Smooth muscle cell of bladder (primary cell): Measurements from ENCODE around the gene GNL1. TPM values are rescaled to one million over a fixed set of nuclear protein-coding genes. Genes with fewer than 3 reads are reported as not detected.

Experiments
- total RNA-seq: library from RNA; depleted of rRNA; stranded (reverse); fragments of >200 nt; gene quantifications from 2 replicates; pipeline ENCODE4 v1.2.3, GENCODE V29; 2014

Gene GNL1, protein sequence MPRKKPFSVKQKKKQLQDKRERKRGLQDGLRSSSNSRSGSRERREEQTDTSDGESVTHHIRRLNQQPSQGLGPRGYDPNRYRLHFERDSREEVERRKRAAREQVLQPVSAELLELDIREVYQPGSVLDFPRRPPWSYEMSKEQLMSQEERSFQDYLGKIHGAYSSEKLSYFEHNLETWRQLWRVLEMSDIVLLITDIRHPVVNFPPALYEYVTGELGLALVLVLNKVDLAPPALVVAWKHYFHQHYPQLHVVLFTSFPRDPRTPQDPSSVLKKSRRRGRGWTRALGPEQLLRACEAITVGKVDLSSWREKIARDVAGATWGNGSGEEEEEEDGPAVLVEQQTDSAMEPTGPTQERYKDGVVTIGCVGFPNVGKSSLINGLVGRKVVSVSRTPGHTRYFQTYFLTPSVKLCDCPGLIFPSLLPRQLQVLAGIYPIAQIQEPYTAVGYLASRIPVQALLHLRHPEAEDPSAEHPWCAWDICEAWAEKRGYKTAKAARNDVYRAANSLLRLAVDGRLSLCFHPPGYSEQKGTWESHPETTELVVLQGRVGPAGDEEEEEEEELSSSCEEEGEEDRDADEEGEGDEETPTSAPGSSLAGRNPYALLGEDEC
- total RNA-seq = 43.5 and 53.8 TPM in 2 replicates

DNA sequence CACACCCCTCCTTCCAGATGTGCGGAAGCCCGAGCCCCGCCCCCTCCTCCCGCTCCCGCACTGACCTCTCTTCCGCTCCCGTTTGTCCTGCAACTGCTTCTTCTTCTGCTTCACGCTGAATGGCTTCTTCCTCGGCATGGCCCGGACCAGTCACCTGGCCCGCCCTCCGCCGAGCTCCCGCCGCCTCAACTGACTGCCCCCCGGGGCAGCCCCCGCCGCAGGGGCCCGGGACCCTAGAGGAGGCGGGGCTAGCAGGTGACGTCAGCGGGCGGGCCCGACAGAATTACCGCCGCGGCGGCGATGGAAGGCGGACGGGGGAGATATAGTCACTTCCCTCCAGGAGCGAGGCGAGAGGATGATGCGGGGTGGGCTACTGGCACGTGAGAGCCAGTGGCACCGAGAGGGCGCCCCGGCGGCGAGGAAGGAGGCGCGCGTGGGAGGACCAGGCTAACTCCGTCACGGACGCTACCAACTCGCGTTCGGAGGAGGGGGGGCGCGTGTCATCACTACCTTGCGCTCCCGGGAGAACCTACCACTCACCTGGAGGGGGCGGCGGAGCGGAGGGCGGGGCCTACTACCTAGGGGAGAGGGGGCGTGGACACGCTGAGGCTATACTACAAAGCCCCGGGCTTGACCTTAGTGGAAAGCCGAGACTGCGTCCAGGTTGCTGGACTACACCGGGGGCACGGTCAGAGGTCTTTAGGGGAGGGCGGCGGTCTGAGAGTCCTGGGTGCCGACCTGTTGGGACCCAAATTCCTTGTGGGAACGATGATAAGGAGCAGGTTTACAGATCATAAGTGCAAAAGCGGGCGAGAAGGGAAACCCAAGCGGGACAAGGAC is at the start of gene GNL1:
Gene GNL1 (minus strand): TSS at position 424 of the 840 bp plus-strand sequence. CDS start 286 bp downstream, at position 138.

DNA sequence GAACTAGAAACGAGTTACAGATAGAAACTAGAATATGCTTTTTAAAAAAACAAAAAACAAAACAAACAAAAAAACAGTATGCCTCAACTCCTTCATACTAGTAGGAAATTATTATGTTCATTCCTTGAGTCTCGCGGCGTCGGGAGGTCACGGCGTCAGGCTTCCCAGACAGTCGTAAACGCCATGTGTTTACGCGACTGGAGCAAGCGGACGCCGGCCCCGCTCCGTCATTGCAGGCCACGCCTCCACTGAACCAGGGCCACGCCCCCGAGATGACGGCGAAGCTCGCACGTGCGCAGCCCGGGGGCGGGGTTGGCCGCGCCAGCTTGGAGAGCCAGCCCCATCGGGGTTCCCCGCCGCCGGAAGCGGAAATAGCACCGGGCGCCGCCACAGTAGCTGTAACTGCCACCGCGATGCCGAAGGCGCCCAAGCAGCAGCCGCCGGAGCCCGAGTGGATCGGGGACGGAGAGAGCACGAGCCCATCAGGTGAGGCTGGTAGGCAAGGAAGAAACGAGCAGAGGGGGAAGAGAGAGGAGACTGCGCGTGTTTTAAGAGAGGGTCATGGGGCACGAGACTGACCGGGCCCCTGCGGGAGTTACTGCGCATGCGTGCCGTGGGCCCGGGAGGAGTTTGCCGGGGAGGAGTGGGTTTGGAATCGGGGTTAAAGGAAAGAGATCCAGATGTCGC is 14.9 kb upstream of the GNL1 start, which contains the start of gene ABCF1:
Gene ABCF1 (plus strand): TSS at position 368 of the 687 bp plus-strand sequence. CDS start 46 bp downstream, at position 414.

GRCh38 chr6:30556906-30557682 is 805 bp upstream of the GNL1 start, which contains the start of gene PRR3:
TSS of gene PRR3 (plus strand) at chr6:30557295. CDS start at chr6:30557345, 50 bp downstream.

Other genes with a start within 250 kb of the GNL1 start
- gene TRIM39, start 229.6 kb downstream of the GNL1 start, total RNA-seq = 7.1 and 8.0 TPM in 2 replicates
- 20.8 and 33.1 TPM in 2 replicates for gene RPP21, start 211.3 kb downstream of the GNL1 start, total RNA-seq
- gene HLA-E, start 67.0 kb downstream of the GNL1 start, total RNA-seq = 206 and 225 TPM in 2 replicates
- 3.4 and 6.4 TPM in 2 replicates for gene PRR3, start 806 bp upstream of the GNL1 start, total RNA-seq
- gene ABCF1, start 15.0 kb upstream of the GNL1 start, total RNA-seq = 33.4 and 59.5 TPM in 2 replicates
- gene PPP1R10, start 60.8 kb upstream of the GNL1 start, total RNA-seq = 13.9 and 20.8 TPM in 2 replicates
- gene MRPS18B, start 61.4 kb upstream of the GNL1 start, total RNA-seq = 36.4 and 46.6 TPM in 2 replicates
- 2.0 and 2.8 TPM in 2 replicates for gene ATAT1, start 70.4 kb upstream of the GNL1 start, total RNA-seq
- 2.0 and 2.7 TPM in 2 replicates for gene C6orf136, start 90.6 kb upstream of the GNL1 start, total RNA-seq
- 35.8 and 43.7 TPM in 2 replicates for gene DHX16, start 116.5 kb upstream of the GNL1 start, total RNA-seq
- gene PPP1R18, start 130.2 kb upstream of the GNL1 start, total RNA-seq = 36.7 and 43.6 TPM in 2 replicates
- 0.71 and 1.0 TPM in 2 replicates for gene NRM, start 134.5 kb upstream of the GNL1 start, total RNA-seq
- 2.4 and 3.7 TPM in 2 replicates for gene MDC1, start 160.8 kb upstream of the GNL1 start, total RNA-seq
- 310 and 353 TPM in 2 replicates for gene TUBB, start 163.9 kb upstream of the GNL1 start, total RNA-seq
- gene FLOT1, start 186.2 kb upstream of the GNL1 start, total RNA-seq = 90.2 and 100 TPM in 2 replicates
- 48.9 and 61.3 TPM in 2 replicates for gene IER3, start 188.1 kb upstream of the GNL1 start, total RNA-seq